GM21619 (cell line): Measurements from ENCODE around the gene LAMC3.
A peak's percentile ranks its signal among the peaks of the same experiment; 100 is the strongest.
"Not testable (repeated sequence)": the region's sequence is repeated elsewhere in the genome, so short reads cannot be mapped to it uniquely, and the experiment has no call there.

Experiments used
- ATAC-seq: cut with Tn5 transposase; IDR thresholded peaks from one replicate; pipeline ENCODE4 v1.9.1; 2021; ENCODE audit not compliant: unreplicated experiment

The LAMC3 gene

GRCh38 chr9:131114084-131114535 lies 105.1 kb downstream of the LAMC3 start:
- no peak for ATAC-seq

GRCh38 chr9:131115360-131115742 lies 106.4 kb downstream of the LAMC3 start:
- ATAC-seq: not testable (repeated sequence)

GRCh38 chr9:131116281-131117120 lies 107.5 kb downstream of the LAMC3 start:
- ATAC-seq: no peak

- ATAC-seq: no peak
These were observed 108.3 kb downstream of the LAMC3 start for GRCh38 chr9:131117121-131117761.

- ATAC-seq: no peak
These were observed 108.8 kb downstream of the LAMC3 start for GRCh38 chr9:131117762-131118145.

GRCh38 chr9:131119600-131119999 lies 110.6 kb downstream of the LAMC3 start:
- no peak for ATAC-seq

- ATAC-seq: no peak
These were observed 111.8 kb downstream of the LAMC3 start for GRCh38 chr9:131120620-131121228.

GRCh38 chr9:131121346-131121745 lies 112.4 kb downstream of the LAMC3 start:
- no peak for ATAC-seq

GRCh38 chr9:131122158-131122557 lies 113.2 kb downstream of the LAMC3 start:
- no peak for ATAC-seq

- ATAC-seq: peak; percentile 19
These were observed 116.0 kb downstream of the LAMC3 start for GRCh38 chr9:131125038-131125287.

GRCh38 chr9:131125288-131126058 lies 116.5 kb downstream of the LAMC3 start, which contains the start of gene NUP214:
Gene NUP214 (plus strand): TSS chr9:131125586. CDS start chr9:131125705, 119 bp downstream.
- ATAC-seq: peak; percentile 93

GRCh38 chr9:131126059-131126426 lies 117.1 kb downstream of the LAMC3 start:
- ATAC-seq: no peak

- ATAC-seq: no peak
These were observed 120.2 kb downstream of the LAMC3 start for GRCh38 chr9:131129183-131129582.

GRCh38 chr9:131138676-131139075 lies 129.7 kb downstream of the LAMC3 start:
- no peak for ATAC-seq

- ATAC-seq: no peak
These were observed 131.1 kb downstream of the LAMC3 start for GRCh38 chr9:131140112-131140511.

- ATAC-seq: no peak
These were observed 131.6 kb downstream of the LAMC3 start for GRCh38 chr9:131140550-131140949.

GRCh38 chr9:131142160-131142559 lies 133.2 kb downstream of the LAMC3 start:
- ATAC-seq: no peak
